H1 (cell line): Measurements from ENCODE around the gene ZNF691. TPM values are rescaled to one million over a fixed set of nuclear protein-coding genes. Genes with fewer than 3 reads are reported as not detected.
A peak's percentile ranks its signal among the peaks of the same experiment; 100 is the strongest.

ENCODE experiments used
- ASH2L ChIP-seq: fragments of 200-600, 300-600 bp; sonication (generic); IDR thresholded peaks from one replicate; pipeline ENCODE4 v1.7.1; 2017; ENCODE audit warnings: low read length
- CHD2 ChIP-seq: IDR thresholded peaks from 2 replicates; pipeline ENCODE4 v1.6.1; 2012; ENCODE audit warnings: low read length, improper control_type of control experiment
- CREB1 ChIP-seq: IDR thresholded peaks from 2 replicates; pipeline ENCODE4 v1.6.1; 2012; ENCODE audit warnings: inconsistent platforms
- CTCF ChIP-seq, 3 experiments: IDR thresholded peaks; 1 replicate in 2 of 3; 2 replicates in 1 of 3; pipeline versions ENCODE4 v1.5.1 to v1.6.1; 2011; ENCODE audit warnings: low read length in 3 of 3, mild to moderate bottlenecking in 3 of 3, inconsistent platforms in 2 of 3, low read depth in 1 of 3, moderate library complexity in 1 of 3; ENCODE audit not compliant: insufficient read depth in 1 of 3; ENCODE audit errors: control extremely low read depth in 1 of 3
- GABPA ChIP-seq: IDR thresholded peaks from 2 replicates; pipeline ENCODE4 v1.6.1; 2011; ENCODE audit warnings: mild to moderate bottlenecking, low read length, moderate library complexity, borderline replicate concordance; ENCODE audit not compliant: insufficient read depth
- GTF2F1 ChIP-seq: IDR thresholded peaks from 2 replicates; pipeline ENCODE4 v1.6.1; 2012; ENCODE audit warnings: low read depth, low read length, improper control_type of control experiment, borderline replicate concordance
- HDAC2 ChIP-seq, 2 experiments: fragments of 300-600 bp in 1 of 2; sonication (generic) in 1 of 2; IDR thresholded peaks; 2 replicates each; pipeline ENCODE4 v1.6.1; 2011 to 2012; ENCODE audit warnings: low read depth in 2 of 2, low read length in 2 of 2, mild to moderate bottlenecking in 2 of 2, moderate library complexity in 2 of 2, borderline replicate concordance in 1 of 2, inconsistent platforms in 1 of 2
- KDM1A ChIP-seq: fragments of 200-600, 300-600 bp; sonication (generic); IDR thresholded peaks from 2 replicates; pipeline ENCODE4 v1.7.1; 2016; ENCODE audit warnings: mild to moderate bottlenecking, low read length, borderline replicate concordance
- KDM5A ChIP-seq: fragments of 200-600 bp; IDR thresholded peaks from 2 replicates; pipeline ENCODE4 v1.7.1; 2012; ENCODE audit warnings: mild to moderate bottlenecking, low read length, inconsistent platforms, mixed read lengths
- PHF8 ChIP-seq: fragments of 200-600 bp; sonication (generic); conservative IDR thresholded peaks from 2 replicates; pipeline ENCODE4 v1.7.1; 2012; ENCODE audit warnings: low read depth, mild to moderate bottlenecking, inconsistent platforms, low read length, moderate library complexity
- POLR2A ChIP-seq, 2 experiments: IDR thresholded peaks; 1 replicate in 1 of 2; 2 replicates in 1 of 2; pipeline ENCODE4 v1.6.1; 2011; ENCODE audit warnings: low read depth in 2 of 2, low read length in 2 of 2, mild to moderate bottlenecking in 2 of 2; ENCODE audit errors: control extremely low read depth in 1 of 2
- RBBP5 ChIP-seq: IDR thresholded peaks from 2 replicates; pipeline ENCODE4 v1.7.1; 2012; ENCODE audit warnings: low read depth, mild to moderate bottlenecking, inconsistent platforms, low read length, moderate library complexity, borderline replicate concordance
- SIN3A ChIP-seq, 2 experiments: IDR thresholded peaks in 1 of 2; conservative IDR thresholded peaks in 1 of 2; 2 replicates each; pipeline ENCODE4 v1.6.1; 2011 to 2012; ENCODE audit warnings: low read length in 2 of 2, improper control_type of control experiment in 1 of 2, low read depth in 1 of 2, mild to moderate bottlenecking in 1 of 2
- SIX5 ChIP-seq: IDR thresholded peaks from 2 replicates; pipeline ENCODE4 v1.6.1; 2011; ENCODE audit warnings: mild to moderate bottlenecking, low read depth, low read length
- SP1 ChIP-seq: IDR thresholded peaks from 2 replicates; pipeline ENCODE4 v1.6.1; 2011; ENCODE audit warnings: low read depth, low read length
- SRF ChIP-seq: IDR thresholded peaks from 2 replicates; pipeline ENCODE4 v1.6.1; 2011; ENCODE audit warnings: mild to moderate bottlenecking, low read depth, low read length, moderate library complexity
- TAF1 ChIP-seq: IDR thresholded peaks from 2 replicates; pipeline ENCODE4 v1.6.1; 2011; ENCODE audit warnings: mild to moderate bottlenecking, low read depth, low read length
- polyA plus RNA-seq, 7 experiments: library from polyadenylated mRNA; depleted of rRNA in 3 of 7; stranded (reverse) in 5 of 7; unstranded in 2 of 7; fragments of >200 nt in 5 of 7; fragments of 200-250 nt in 2 of 7; gene quantifications; 1 replicate in 5 of 7; 2 replicates in 1 of 7; 4 replicates in 1 of 7; pipeline versions ENCODE4 v1.2.1 to v1.2.3, GENCODE V29; 2011 to 2013; ENCODE audit warnings: missing spikeins in 2 of 7, mixed read lengths in 2 of 7
- total RNA-seq: library from RNA; stranded (reverse); fragmentation: NEBNext Ultra II Directional; extraction: Animal tissue kit (Norgen Biotek cat#: 25700); gene quantifications from 2 replicates; pipeline ENCODE4 v1.2.1, GENCODE V29; 2021
- TF ChIP-seq, protein P1 (sequence below): IDR thresholded peaks from 2 replicates; pipeline ENCODE4 v1.6.1; 2012; ENCODE audit warnings: inconsistent platforms

ZNF691 gene
- total and polyA plus RNA-seq, 2 of the 8 experiments (the other 6 are each of a cell fraction or from before 2014, with no cell fraction given): 19.5 TPM

GRCh38 chr1:42846257-42847110, at the start of gene ZNF691 (continued):
- TF ChIP-seq HDAC2 (IDR thresholded peaks at IDR 0.05; ENCODE audit: borderline replicate concordance in 1 of 2, low read depth in 2 of 2, low read length in 2 of 2) (no peak), KDM5A (0 out of 2 replicates have a peak, but pooled peaks have one; percentile 18), PHF8 (peak; percentile 78; the same call in 1 of the 2 replicates), CTCF (IDR thresholded peaks at IDR 0.05; ENCODE audit: control extremely low read depth in 1 of 3, insufficient read depth in 1 of 3, low read depth in 1 of 3, low read length in 3 of 3) (peak; percentile 17 to 39 (median 39); a peak in 3 of 4 replicates), GABPA (peak; percentile 81; the same call in 1 of the 2 replicates), CHD2 (peak; percentile 96), KDM1A (no peak), SIN3A (conservative IDR thresholded peaks at IDR 0.05 in 1 of 2, IDR thresholded peaks at IDR 0.05 in 1 of 2; ENCODE audit: low read depth in 1 of 2, low read length in 2 of 2) (no peak), RBBP5 (0 out of 2 replicates have a peak, but pooled peaks have one; percentile 44), GTF2F1 (no peak), ASH2L (peak; percentile 68), CREB1 (peak; percentile 74; the same call in 1 of the 2 replicates), SP1 (peak; percentile 100), SIX5 (peak; percentile 87), SRF (no peak), TAF1 (peak; percentile 75), POLR2A (IDR thresholded peaks at IDR 0.05; ENCODE audit: control extremely low read depth in 1 of 2, low read depth in 2 of 2, low read length in 2 of 2) (peak; percentile 60 to 61)
- TF ChIP-seq, protein P1, sequence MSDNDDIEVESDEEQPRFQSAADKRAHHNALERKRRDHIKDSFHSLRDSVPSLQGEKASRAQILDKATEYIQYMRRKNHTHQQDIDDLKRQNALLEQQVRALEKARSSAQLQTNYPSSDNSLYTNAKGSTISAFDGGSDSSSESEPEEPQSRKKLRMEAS: peak; percentile 67
